Lung (tissue), 12 donors: ENCODE data around the gene UQCRC1. TPM values are rescaled to one million over a fixed set of nuclear protein-coding genes. Genes with fewer than 3 reads are reported as not detected.

Experiments used
- ATAC-seq: fragments of 200-7000 bp; cut with Tn5 transposase; one replicate; pipeline ENCODE4 v1.9.1; 2020; ENCODE audit warnings: moderate number of reproducible peaks; ENCODE audit not compliant: insufficient read depth, low FRiP score
- DNase-seq, 3 donors: peaks; one replicate each; pipeline ENCODE4 v3.0.0-alpha.2; 2013 to 2017
- H3K27ac ChIP-seq, 2 donors: one replicate each; pipeline ENCODE4 v1.5.1; 2013; ENCODE audit warnings: mild to moderate bottlenecking in 2 of 2, moderate library complexity in 2 of 2, control low read depth in 1 of 2, inconsistent platforms in 1 of 2, low read depth in 1 of 2, low read length in 1 of 2
- H3K27me3 ChIP-seq, 3 donors: one replicate each; pipeline ENCODE4 v1.5.1; 2013; ENCODE audit warnings: low read length in 2 of 3; ENCODE audit not compliant: control insufficient read depth in 3 of 3, insufficient read depth in 3 of 3
- H3K36me3 ChIP-seq, 4 donors: one replicate each; pipeline ENCODE4 v1.5.1; 2013; ENCODE audit warnings: low read length in 4 of 4, mild to moderate bottlenecking in 1 of 4, moderate library complexity in 1 of 4; ENCODE audit not compliant: control insufficient read depth in 4 of 4, insufficient read depth in 4 of 4
- H3K4me1 ChIP-seq, 5 donors: one replicate each; pipeline ENCODE4 v1.5.1; 2013; ENCODE audit warnings: low read length in 5 of 5, mild to moderate bottlenecking in 2 of 5, moderate library complexity in 1 of 5; ENCODE audit not compliant: control insufficient read depth in 5 of 5, insufficient read depth in 5 of 5
- H3K4me3 ChIP-seq: one replicate; pipeline ENCODE4 v1.5.1; 2013; ENCODE audit warnings: mild to moderate bottlenecking, control low read depth, moderate library complexity
- H3K9ac ChIP-seq, 2 donors: one replicate each; pipeline ENCODE4 v1.5.1; 2013; ENCODE audit warnings: low read length in 2 of 2, control low read depth in 1 of 2; ENCODE audit not compliant: insufficient read depth in 1 of 2
- H3K9me3 ChIP-seq, 4 donors: one replicate each; pipeline ENCODE4 v1.5.1; 2013; ENCODE audit warnings: low read length in 3 of 4, mild to moderate bottlenecking in 1 of 4, moderate library complexity in 1 of 4; ENCODE audit not compliant: control insufficient read depth in 4 of 4, insufficient read depth in 3 of 4
- WGBS, 2 donors: extraction: QIAGEN DNeasy Blood & Tissue Kit; methylation state at CpG; one replicate each; pipeline ENCODE4 v1.1.7; 2013; 5-methylcytosine and 5-hydroxymethylcytosine counted together
- polyA plus RNA-seq, 2 donors: library from polyadenylated mRNA; stranded (reverse); fragments of 200-250 nt; gene quantifications; one replicate each; pipeline ENCODE4 v1.2.1, GENCODE V29; 2013
- total RNA-seq, 2 donors: library from RNA; depleted of rRNA in 1 of 2; stranded (reverse); fragments of >200 nt in 1 of 2; gene quantifications; one replicate each; pipeline ENCODE4 v1.2.1, GENCODE V29; 2014 to 2021
- TF ChIP-seq, protein P1 (sequence below): IDR thresholded peaks from 2 replicates; pipeline ENCODE4 v1.5.1; 2012; ENCODE audit warnings: mild to moderate bottlenecking; ENCODE audit errors: control extremely low read depth, extremely low read depth
- donor health status: control.
- donor health status: control.
- donor health status: Bipolar disorder and iron deficiency.
- donor health status: healthy.
- donor health status: DM: yes; HTN: yes; CAD: no.

The UQCRC1 gene
- total and polyA plus RNA-seq, 4 donors: 98.5 to 225 (median 176) TPM

- 92 to 95% methylated on average over 7 of the region's 7 CpGs for WGBS, 2 donors
- no peak overlapping the region for H3K9ac ChIP-seq
- DNase-seq (no peak), ATAC-seq (no peak)
- H3K9me3 ChIP-seq: no peaks in the 10 kb centered on the region
- TF ChIP-seq, protein P1, sequence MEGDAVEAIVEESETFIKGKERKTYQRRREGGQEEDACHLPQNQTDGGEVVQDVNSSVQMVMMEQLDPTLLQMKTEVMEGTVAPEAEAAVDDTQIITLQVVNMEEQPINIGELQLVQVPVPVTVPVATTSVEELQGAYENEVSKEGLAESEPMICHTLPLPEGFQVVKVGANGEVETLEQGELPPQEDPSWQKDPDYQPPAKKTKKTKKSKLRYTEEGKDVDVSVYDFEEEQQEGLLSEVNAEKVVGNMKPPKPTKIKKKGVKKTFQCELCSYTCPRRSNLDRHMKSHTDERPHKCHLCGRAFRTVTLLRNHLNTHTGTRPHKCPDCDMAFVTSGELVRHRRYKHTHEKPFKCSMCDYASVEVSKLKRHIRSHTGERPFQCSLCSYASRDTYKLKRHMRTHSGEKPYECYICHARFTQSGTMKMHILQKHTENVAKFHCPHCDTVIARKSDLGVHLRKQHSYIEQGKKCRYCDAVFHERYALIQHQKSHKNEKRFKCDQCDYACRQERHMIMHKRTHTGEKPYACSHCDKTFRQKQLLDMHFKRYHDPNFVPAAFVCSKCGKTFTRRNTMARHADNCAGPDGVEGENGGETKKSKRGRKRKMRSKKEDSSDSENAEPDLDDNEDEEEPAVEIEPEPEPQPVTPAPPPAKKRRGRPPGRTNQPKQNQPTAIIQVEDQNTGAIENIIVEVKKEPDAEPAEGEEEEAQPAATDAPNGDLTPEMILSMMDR: no peak
- no peaks in the 10 kb centered on the region for H3K36me3 ChIP-seq
- H3K27ac ChIP-seq: no peak overlapping the region
- H3K4me3 ChIP-seq: no peak overlapping the region
- no peaks in the 10 kb centered on the region for H3K27me3 ChIP-seq
- H3K4me1 ChIP-seq: peaks cover 0 to 2% (median 0%) of the 10 kb centered on the region in 5 donors
Observed at GRCh38 chr3:48568476-48568875, 41.0 kb downstream of the UQCRC1 start.

DNA sequence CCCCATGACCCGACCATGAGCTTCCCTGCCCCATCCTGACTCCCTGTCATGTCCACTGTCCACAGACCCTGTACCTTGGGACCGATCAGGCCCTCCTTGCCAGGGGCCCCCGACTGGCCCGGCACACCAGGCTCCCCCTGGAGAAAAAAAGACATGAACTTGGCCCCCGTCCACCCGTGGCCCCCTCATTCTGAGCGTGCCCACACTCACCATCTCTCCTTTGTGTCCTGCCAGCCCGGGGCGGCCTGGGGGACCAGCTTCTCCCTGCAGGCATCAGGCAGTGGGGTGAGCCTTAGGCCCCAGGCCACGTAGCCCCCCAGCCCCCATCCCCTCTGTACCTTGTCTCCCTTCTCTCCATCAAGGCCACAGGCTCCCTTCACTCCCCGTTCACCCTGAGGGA is 41.9 kb downstream of the UQCRC1 start:
- H3K9ac ChIP-seq: no peak overlapping the region
- H3K4me3 ChIP-seq: no peak overlapping the region
- no peak overlapping the region for H3K27ac ChIP-seq
- no peaks in the 10 kb centered on the region for H3K36me3 ChIP-seq
- 92 to 96% methylated on average over 11 of the region's 11 CpGs for WGBS, 2 donors
- no peaks in the 10 kb centered on the region for H3K9me3 ChIP-seq
- no peak for DNase-seq
- no peaks in the 10 kb centered on the region for H3K27me3 ChIP-seq
- TF ChIP-seq, protein P1: no peak
- no peak for ATAC-seq
- H3K4me1 ChIP-seq: peaks cover 0 to 2% (median 0%) of the 10 kb centered on the region in 5 donors

GRCh38 chr3:48567090-48567489 is 42.4 kb downstream of the UQCRC1 start:
- Histone ChIP-seq H3K4me3 (no peak overlapping the region), H3K4me1 (peaks cover 0 to 2% (median 0%) of the 10 kb centered on the region in 5 donors), H3K9me3 (no peaks in the 10 kb centered on the region), H3K36me3 (no peaks in the 10 kb centered on the region), H3K27ac (no peak overlapping the region), H3K9ac (no peak overlapping the region), H3K27me3 (no peaks in the 10 kb centered on the region)
- ATAC-seq: no peak
- WGBS, 2 donors: 89 to 95% methylated on average over 5 of the region's 5 CpGs
- TF ChIP-seq, protein P1: no peak
- DNase-seq: no peak

DNA sequence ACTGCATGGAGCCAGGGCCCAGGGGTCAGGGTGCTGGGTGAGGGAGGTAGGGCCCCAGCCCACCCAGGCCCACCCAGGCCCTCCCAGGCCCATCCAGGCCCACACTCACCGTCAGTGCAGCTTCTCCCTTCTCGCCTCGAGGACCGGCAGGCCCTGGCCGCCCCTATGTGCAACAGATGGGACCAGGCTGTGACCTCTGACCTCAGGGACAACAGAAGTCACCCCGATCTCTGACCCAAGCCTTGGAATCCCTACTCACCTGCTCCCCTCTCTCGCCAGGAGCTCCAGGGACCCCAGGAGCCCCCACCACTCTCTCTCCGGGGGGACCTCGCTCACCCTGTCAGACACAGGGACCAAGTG is 43.1 kb downstream of the UQCRC1 start:
- Histone ChIP-seq H3K9ac (no peak overlapping the region), H3K4me1 (peaks cover 0 to 2% (median 0%) of the 10 kb centered on the region in 5 donors), H3K9me3 (no peaks in the 10 kb centered on the region), H3K4me3 (no peak overlapping the region), H3K27me3 (no peaks in the 10 kb centered on the region), H3K27ac (no peak overlapping the region), H3K36me3 (no peaks in the 10 kb centered on the region)
- no peak for ATAC-seq
- no peak for DNase-seq
- TF ChIP-seq, protein P1: no peak
- WGBS, 2 donors: 80 to 89% methylated on average over 9 of the region's 9 CpGs
